Suppressor macrophage treated with lipopolysaccharide for 4 hours (primary cell): ENCODE data around the gene BPGM.

ENCODE experiments used
- DNase-seq: peaks from one replicate; pipeline ENCODE4 v3.0.0-alpha.2; 2020

Gene BPGM

DNA sequence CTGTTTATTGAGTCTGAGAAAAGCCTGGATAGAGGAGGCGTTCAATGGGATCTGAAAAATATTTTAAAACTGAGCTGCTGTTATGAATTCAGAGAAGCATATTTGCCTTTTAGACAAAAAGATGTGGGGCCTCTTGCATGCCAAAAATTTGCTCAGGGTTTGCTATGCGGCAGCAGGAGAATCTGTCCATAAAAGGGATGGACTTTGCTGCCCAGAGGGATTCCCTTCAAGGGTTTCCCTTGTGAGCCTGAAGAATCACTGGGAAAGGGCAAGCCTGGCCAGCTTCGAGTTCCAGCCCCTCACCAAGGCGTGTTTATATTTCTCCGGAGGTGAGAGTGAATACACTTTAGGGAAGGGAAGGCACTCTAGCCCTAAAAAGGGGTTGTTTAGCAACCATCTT lies 77.2 kb downstream of the BPGM start:
- no peak for DNase-seq

DNA sequence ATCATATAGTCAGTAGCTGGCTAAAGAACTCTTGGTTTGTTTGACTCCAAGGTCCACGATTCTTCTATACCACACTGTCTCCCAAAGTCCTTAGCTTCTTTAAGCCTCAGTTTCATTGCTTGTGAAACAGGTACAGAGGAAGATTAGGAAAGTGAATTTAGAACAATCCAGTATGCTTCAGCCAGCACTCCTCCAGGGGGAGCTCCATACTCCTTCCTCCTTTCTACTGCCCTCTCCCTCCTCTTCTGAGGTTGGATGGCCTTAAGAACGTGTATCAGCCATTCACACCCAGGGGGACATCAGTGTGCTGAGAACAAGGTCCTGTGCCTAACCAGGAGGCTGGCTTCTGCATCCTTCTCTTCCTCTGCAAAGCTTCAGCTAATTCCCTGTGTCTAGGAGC lies 78.0 kb downstream of the BPGM start:
- peak; percentile 42 for DNase-seq

DNA sequence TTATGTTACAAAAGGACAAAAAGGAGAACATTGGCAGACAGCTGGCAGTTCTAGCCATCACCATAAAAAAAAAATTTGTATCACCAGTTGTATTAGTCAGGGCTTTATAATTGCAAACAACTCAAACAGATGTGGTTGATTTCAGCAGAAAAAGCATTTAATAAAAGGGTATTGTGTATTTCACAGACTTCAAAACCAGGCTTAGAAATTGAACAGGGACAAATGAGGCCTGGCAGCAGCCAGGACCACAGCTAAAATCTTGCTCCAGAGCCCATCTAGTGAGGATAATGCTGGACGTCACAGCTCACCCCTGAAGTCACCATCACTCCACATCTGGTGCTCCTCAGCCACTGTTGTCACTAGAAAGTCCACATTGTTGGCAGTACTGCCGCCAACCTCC lies 79.9 kb downstream of the BPGM start:
- DNase-seq: no peak

DNA sequence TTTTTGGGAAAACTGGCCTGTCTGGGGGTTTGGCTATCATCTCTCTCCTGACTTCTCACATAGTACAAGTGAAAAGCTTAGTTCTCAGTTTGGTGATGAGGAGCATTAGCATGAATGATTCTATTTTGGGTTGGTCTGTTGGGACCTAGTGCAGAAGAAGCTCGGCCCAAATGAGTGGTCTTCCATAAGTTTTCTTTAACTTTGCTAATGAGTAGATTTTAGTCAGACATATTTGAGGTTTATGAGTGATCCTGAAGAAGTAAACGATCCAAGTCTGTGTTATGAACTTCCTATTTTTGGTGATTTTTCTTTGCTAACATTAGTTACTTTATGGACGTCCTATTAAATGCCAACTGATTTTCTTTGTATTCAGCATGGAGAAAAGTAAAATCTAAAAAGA lies 81.1 kb downstream of the BPGM start:
- no peak for DNase-seq
